ENCODE data around the gene PSMC3IP.
A peak's percentile ranks its signal among the peaks of the same experiment; 100 is the strongest.
"Not testable (repeated sequence)": the region's sequence is repeated elsewhere in the genome, so short reads cannot be mapped to it uniquely, and the experiment has no call there.

PSMC3IP gene

DNA sequence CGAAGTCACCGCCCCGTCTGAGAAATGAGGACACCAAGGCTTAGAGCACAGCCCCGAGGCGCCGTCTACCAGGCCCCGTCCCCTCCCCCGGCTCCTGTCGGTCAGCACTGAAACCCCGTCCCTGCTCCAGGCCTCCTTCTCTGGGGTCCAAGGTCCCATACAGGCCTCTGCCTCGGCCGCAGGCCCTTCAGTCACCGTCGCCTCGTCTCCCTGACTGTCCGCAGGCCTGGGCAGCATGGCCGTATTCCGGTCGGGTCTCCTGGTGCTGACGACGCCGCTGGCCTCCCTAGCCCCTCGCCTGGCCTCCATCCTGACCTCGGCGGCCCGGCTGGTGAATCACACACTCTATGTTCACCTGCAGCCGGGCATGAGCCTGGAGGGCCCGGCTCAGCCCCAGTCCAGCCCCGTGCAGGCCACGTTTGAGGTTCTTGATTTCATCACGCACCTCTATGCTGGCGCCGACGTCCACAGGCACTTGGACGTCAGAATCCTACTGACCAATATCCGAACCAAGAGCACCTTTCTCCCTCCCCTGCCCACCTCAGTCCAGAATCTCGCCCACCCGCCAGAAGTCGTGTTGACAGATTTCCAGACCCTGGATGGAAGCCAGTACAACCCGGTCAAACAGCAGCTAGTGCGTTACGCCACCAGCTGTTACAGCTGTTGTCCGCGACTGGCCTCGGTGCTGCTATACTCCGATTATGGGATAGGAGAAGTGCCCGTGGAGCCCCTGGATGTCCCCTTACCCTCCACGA is 15.0 kb downstream of the PSMC3IP start:
- no peaks in the 10 kb centered on the region for H3K27me3 ChIP-seq
- H3K9me3 ChIP-seq = no peaks in the 10 kb centered on the region
- DNase-seq = no peak
- intact Hi-C loops (cut with DNase I; ENCODE audit: low total_unique reads) = no loop called here
- TF ChIP-seq, protein P1, sequence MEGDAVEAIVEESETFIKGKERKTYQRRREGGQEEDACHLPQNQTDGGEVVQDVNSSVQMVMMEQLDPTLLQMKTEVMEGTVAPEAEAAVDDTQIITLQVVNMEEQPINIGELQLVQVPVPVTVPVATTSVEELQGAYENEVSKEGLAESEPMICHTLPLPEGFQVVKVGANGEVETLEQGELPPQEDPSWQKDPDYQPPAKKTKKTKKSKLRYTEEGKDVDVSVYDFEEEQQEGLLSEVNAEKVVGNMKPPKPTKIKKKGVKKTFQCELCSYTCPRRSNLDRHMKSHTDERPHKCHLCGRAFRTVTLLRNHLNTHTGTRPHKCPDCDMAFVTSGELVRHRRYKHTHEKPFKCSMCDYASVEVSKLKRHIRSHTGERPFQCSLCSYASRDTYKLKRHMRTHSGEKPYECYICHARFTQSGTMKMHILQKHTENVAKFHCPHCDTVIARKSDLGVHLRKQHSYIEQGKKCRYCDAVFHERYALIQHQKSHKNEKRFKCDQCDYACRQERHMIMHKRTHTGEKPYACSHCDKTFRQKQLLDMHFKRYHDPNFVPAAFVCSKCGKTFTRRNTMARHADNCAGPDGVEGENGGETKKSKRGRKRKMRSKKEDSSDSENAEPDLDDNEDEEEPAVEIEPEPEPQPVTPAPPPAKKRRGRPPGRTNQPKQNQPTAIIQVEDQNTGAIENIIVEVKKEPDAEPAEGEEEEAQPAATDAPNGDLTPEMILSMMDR (IDR thresholded peaks at IDR 0.05) = no peak
- H3K4me1 ChIP-seq = peaks cover 4 to 54% (median 46%) of the 10 kb centered on the region in 4 donors
- peak overlapping the region; percentile 83 to 87 for H3K27ac ChIP-seq
- H3K4me3 ChIP-seq = peak overlapping the region; percentile 69 to 90
- peaks cover 16 to 24% (median 20%) of the 10 kb centered on the region in 3 donors for H3K36me3 ChIP-seq

DNA sequence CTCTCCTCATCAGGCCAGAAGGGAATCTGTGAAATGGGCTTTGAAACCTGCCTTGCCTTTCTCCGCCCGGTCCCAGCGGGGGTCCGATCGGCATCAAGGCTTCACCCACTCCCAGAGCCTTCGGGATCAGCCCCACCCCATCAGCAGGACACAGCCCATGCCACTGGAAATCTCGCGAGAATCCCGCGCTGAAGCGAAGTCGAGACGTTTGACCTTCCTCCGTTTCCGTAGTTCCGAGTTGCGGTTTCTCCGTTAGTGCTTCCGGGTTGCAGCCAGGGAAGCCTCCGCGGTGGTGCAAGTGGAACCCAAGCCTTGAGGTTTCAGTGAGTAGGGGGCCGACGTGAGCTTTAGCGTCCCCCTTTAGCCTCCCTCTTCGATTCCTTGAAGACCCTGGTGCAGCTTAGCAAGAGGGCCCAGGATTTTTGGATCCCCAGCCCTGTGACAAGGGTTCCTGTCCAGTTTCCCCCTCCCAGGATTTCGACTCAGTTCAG is 15.6 kb downstream of the PSMC3IP start, which contains the start of gene COASY:
Gene COASY (plus strand): TSS at position 252 of the 491 bp plus-strand sequence. CDS start 475 bp downstream, outside the sequence.
- Histone ChIP-seq H3K27me3 (no peaks in the 10 kb centered on the region), H3K4me3 (peak within 1 kb of the TSS; percentile 69 to 90), H3K4me1 (peaks cover 4 to 53% (median 43%) of the 10 kb centered on the region in 4 donors), H3K36me3 (peaks cover 16 to 24% (median 20%) of the 10 kb centered on the region in 3 donors), H3K9me3 (no peaks in the 10 kb centered on the region), H3K27ac (peak within 1 kb of the TSS; percentile 83 to 87)
- TF ChIP-seq, protein P1 (IDR thresholded peaks at IDR 0.05) = no peak
- DNase-seq = peak; percentile 95 to 98
- intact Hi-C loops (cut with DNase I; ENCODE audit: low total_unique reads) = no loop called here

DNA sequence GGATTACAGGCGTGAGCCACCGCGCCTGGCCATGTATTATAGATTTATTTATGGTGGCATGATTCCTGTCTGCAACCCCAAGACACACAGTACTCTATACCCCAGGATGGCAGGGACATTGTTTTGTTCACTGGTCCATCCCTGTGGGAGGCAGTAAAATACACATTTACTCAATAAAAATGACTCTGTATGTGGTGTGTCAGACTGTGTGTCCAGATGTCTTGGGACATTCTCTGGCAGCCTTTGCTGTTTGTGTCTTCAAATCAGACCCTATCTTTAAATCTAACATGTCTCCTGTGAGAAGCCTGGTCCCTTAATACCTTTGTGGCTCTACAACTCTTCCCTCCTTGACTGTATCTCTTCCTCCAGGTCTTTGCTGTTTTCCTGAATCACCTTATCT is 17.3 kb downstream of the PSMC3IP start:
- Histone ChIP-seq H3K27me3 (no peaks in the 10 kb centered on the region), H3K27ac (peak overlapping the region in 1 of 2 donors; percentile 87), H3K4me1 (peaks cover 4 to 48% (median 40%) of the 10 kb centered on the region in 4 donors), H3K36me3 (peaks cover 9 to 14% (median 10%) of the 10 kb centered on the region in 3 donors), H3K4me3 (no peak overlapping the region), H3K9me3 (no peaks in the 10 kb centered on the region)
- intact Hi-C loops (cut with DNase I; ENCODE audit: low total_unique reads) = no loop called here
- TF ChIP-seq, protein P1 (IDR thresholded peaks at IDR 0.05) = no peak
- DNase-seq = no peak

DNA sequence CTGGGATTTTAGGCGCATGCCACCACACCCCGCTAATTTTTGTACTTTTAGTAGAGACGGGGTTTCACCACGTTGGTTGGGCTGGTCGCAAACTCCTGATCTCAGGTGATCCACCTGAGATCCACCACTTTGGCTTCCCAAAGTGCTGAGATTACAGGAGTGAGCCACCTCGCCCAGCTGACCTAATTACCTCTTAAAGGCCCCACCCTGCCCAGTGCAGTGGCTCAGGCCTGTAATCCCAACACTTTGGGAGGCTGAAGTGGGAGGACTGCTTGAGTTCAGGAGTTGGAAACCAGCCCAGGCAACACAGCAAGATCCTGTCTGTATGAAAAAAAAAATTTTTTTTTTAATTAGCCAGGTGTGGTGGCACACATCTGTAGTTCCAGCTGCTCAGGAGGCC is 18.5 kb downstream of the PSMC3IP start:
- TF ChIP-seq, protein P1 (IDR thresholded peaks at IDR 0.05) = no peak
- Histone ChIP-seq H3K4me1 (peaks cover 4 to 47% (median 36%) of the 10 kb centered on the region in 4 donors), H3K27me3 (no peaks in the 10 kb centered on the region), H3K9me3 (no peaks in the 10 kb centered on the region), H3K36me3 (peaks cover 0 to 3% (median 0%) of the 10 kb centered on the region in 3 donors), H3K4me3 (no peak overlapping the region), H3K27ac (no peak overlapping the region)
- no peak for DNase-seq
- intact Hi-C loops (cut with DNase I; ENCODE audit: low total_unique reads) = no loop called here

DNA sequence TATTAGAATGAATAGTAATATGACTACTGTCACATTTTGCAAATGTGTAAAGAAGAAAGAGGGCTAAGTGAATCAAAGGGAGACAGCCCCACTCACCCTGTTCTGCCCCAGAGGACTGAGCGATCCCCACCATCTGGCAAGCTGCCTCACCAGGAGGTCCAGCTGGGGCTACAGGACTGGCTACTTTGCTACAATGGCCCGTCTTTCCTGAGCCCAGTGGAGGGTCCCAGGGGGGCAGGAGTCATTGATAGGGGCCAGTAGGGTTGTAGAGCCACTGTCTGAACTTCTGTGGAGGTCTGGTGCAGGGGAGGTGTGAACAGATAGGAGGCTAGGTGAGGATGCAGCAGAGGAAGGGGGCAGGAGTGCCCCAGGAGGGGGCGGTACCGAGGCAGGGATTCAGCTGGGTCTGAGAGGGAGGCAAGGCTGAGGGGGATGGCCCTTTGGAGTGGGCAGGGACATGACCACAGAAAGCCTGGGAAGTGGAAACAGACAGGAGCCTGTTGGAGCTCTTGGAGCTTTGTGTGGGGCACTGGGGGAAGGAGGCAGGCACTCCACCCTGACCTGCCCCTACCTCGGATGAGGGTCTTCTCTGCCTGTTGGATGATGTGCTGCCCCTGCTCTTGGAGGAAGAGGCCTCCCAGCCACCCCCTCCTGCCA is 21.4 kb downstream of the PSMC3IP start:
- intact Hi-C loops (cut with DNase I; ENCODE audit: low total_unique reads); H3K4me3 ChIP-seq; H3K36me3 ChIP-seq; H3K27me3 ChIP-seq; H3K9me3 ChIP-seq; DNase-seq: not testable (repeated sequence)
- Histone ChIP-seq H3K27ac (peak overlapping the region; percentile 83 to 93), H3K4me1 (peaks cover 0 to 38% (median 27%) of the 10 kb centered on the region in 4 donors)

All from tibial artery (tissue), 4 donors.